GM21447 (cell line): ENCODE measurements around the gene CIROP.

Experiments
- ATAC-seq: cut with Tn5 transposase; IDR thresholded peaks from one replicate; pipeline ENCODE4 v1.9.1; 2021; ENCODE audit not compliant: unreplicated experiment

The CIROP gene

DNA sequence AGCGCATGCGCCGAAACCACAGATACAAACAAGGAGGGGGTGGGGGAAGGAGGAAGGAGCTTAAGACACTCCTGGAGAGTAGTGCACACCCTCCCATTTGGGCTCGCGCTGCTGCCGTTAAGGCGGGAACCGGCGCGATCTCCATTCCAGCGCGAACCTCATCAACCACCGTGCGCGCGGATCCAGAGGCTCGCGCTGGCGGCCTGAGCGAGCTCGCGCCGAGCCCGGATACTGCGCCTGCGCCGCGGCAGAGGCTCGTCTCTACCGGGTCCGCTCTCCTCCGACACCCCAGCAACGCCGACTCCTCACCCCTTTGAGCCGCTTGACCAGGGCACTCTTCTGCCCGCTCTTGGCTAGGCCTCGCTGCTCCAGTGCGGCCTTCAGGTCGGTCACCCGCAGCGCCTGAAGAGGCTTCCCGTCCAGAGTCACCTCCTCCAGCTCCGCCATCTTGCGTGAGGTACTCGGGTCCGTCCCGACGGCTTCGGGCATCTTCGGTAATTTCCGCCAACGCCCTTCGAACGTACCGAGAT is 10.1 kb downstream of the CIROP start, which contains the start of gene ACIN1:
Gene ACIN1, minus strand, starts transcription at position 471 of the 530 bp plus-strand sequence. Its CDS starts 24 bp downstream, at position 447.
- ATAC-seq, result peak; percentile 35

DNA sequence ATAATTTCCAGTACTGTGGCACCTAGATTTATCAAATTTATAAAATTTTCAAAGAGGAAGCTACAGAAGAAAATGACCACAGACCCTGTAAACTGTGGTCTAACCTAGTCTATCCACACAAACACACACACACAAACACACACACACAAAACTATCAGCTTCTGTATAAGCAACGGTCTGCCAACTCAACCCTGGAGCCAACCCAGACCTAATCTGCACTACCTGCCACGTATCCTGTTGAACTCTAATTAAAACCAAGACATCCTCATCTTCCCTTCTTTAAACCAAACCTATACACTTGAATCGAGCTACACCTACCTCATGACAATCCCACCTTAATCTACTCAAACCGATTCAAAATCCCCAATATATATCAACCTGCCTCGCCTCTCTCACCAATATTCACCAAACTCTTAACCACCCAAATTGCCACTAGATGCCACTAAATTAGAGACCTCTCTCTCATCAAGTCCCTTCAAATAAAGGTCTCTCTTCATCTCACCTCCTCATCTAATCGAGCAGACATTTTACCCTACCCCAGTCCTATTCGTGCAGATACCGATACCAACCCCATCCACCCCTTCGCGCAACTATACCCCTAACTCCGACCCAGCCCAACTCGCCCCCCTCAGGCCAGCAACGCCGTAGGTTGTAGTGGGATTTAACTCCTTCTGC is 10.7 kb downstream of the CIROP start:
- ATAC-seq, result no peak

DNA sequence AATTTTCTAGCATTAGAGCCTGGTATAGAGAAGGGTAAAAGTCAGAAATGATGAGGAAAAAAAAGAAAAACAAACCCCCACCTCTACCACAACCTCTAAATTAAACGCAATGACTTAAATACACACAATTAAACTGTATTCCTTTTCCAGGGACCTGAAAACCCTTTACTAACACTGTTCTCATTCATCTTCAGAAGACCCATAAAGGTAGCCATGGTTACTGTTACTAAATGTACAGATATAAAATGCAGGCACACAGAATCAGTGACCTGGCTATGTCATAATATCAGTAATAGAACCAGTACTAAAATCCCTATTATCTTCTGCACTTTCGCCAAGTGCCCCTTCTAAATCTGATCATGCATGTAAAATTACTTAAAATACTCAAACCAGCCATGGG is 11.3 kb downstream of the CIROP start:
- ATAC-seq, result no peak

DNA sequence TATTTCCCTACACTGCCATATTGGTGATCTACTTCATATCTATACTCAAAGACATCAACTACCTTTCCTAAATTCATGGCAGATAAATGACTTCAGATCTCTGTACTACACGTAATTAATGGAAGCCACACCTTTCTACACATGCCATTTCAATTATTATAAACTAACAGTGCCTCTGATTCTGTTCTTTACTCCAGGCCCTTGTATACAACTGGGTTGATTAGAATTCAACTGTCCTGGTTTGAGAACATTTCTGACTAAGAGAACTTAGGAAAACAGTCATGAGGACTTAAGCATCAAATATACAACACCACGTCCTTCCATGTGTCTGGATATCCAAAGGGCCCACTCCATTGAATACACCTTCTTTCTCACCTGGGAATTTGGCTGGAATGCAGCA is 11.7 kb downstream of the CIROP start:
- no peak for ATAC-seq

DNA sequence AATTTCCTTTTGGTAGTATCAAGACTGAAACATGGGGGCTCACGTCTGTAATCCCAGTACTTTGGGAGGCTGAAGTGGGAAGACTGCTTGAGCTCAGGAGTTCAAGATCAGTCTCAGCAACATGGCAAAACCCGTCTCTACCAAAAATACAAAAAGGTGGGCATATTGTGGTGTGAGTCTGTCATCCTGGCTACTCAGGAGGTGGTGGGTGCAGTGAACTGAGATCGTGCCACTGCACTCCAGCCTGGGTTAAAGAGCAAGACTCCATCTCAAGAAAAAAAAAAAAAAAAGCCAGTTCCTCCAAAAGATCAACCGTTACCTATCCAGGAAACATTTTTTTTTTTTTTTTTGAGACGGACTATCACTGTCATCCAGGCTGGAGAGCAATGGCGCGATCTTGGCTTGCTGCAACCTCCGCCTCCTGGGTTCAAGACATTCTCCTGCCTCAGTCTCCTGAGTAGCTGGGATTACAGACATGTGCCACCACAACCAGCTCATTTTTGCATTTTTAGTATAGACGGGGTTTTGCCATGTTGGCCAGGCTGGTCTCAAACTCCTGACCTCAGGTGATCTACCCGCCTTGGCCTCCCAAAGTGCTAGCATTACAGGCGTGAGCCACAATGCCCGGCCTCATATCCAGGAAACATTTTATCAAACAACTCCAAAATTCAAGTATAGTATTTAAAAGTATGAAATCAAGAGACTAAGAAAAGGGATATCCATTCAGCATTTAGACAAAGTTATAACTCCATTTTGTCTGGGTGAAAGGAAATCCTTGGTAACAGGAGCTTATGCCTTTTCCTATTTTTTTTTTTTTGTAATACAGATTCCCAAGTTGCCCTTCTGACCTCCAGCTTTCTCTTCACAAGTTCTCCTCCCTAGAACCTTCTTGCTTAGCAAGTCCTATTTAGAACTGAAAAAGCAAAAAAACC is 13.2 kb downstream of the CIROP start:
- no peak for ATAC-seq

DNA sequence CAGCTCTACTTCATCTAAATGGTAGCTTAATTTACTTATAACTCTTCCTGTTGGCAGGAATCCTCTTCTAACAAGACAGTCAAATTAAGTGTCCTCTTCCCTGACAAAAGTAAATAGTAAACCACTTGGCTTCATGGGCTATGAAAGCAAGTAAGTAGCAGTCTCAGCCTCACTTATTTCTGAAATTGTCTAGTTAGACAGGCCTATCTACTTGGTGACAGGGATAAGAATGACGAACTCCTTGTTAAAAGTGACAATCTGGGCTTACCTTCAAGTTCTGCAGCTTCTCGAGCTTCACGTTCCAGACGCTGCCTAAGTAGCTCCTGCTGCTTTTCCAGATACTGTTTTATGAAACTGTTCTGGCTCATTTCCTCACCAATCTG is 14.5 kb downstream of the CIROP start:
- no peak for ATAC-seq

DNA sequence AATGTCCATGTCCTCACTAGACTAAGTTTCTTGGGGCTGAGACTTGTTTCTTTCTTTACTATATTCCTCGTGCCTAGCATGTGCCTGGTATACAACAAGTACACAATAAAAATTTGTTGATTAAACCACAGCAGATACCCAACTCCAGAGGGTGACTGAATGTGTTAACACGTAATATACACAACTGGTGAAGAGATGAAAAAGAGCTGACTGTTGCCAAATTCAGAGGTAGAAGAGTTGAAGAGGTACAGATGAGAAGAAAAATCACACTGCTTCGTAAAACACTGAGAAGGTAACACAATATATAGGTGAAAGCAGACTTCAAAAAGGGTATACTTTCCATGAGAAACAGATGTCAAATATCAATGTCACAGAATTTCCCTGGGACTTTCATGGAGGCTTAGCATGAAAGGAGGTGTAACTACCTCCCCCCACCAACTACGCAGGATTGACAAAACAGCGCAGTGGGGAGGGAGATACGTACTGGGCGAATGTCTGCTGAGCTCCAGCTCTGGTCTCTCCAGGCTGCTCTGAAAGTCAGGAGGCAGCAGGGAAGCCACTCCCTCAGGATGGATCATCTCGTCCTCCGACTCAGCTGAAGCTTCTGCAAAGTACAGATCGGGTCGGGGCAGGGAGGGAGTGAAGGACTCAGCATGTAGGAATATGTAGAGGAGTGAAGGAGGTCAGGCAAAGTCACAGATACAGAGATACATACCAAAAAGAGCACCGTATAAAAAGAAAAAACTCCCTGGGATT is 15.1 kb downstream of the CIROP start:
- no peak for ATAC-seq

DNA sequence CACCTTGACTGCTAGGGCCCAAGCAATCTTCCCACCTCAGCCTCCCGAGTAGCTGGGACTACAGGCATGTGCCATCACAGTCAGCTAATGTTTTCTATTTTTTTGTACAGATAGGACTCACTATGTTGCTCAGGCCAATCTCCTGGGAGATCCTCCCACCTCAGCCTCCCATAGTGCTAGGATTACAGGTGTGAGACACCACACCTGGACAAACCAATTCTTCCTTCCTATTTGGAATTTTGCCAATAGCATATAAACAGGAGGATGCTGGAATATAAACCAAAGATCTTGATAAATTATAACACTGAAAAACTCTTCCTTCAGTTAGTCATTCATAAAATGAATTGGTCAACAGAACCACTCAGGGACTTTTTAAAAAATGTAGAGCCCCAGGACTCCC is 18.2 kb downstream of the CIROP start:
- no peak for ATAC-seq

DNA sequence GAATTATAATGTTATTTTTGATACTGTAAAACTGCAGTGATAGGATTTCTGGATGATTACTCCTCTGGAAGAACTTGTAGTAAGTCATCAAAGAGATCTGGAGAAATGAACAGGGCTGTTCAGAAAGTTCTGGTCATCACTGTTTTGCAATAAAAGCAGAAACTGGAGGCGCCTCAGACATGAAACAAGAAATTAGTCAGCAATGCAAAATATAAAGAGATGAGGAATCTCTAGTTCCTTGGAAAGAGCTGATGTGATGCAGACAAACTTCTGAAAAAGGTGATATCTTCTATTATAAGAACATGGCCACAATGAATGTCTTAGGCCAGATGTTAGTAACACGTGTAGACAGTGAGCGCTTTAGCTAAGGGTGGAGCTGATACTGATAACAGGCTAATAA is 19.3 kb downstream of the CIROP start:
- ATAC-seq, result no peak

DNA sequence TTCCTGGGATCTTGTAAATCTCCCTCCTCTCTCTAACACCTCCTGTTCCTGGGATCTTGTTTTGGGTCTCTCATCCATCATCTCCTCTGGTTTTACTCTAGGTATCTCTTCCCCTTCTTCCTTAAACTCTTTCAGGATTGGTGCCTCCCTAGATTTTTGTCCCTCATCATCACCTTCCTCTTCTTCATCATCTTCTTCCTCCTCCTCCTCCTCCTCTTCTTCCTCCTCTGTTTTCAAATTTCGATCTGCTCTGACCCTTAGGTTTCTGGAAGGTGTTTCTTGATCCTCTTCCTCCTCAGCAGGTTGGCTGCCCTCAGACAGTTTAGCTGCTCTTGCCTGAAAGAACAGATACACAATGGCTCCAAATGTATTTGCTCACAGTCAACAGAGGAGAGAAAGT is 24.3 kb downstream of the CIROP start:
- ATAC-seq, result no peak

DNA sequence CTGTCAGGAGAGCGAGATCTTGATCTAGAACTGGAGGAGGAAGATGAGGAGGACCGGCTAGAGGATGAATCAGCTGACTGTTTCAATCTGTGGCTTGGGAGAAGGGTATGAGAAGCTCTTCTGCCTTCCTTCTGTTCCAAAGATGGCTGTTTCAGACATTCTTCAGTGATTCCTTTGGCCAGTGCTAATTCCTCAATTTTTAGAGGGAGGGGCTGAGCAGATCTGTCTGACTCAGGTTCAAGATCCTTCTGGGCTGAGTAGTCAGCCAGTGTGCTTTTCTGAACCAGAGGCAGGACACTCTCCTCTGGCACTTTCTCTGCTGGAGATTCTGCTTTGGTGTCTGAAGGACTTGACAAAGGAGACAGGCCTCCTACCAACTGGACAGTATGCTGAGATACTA is 25.1 kb downstream of the CIROP start:
- ATAC-seq, result no peak

DNA sequence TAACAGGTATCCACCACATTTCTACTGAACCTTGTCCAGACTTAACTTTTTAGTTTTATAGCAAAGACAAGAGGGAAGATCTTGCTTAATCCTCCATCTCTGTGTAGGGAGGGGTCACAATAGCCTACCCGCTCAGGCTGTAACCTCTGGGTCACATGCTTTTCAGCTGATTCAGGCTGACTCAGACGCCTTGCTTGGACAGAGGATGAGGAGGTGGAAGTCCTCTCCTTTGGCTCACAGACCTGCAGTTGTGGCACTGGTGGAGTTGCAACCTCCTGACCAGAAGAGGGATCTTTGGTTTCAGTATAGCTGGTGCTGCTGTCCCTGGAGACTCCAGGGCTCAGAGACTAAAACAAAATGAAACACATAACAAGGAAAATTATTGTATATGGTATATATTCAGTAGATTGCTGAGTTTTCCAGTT is 26.1 kb downstream of the CIROP start:
- ATAC-seq, result no peak

DNA sequence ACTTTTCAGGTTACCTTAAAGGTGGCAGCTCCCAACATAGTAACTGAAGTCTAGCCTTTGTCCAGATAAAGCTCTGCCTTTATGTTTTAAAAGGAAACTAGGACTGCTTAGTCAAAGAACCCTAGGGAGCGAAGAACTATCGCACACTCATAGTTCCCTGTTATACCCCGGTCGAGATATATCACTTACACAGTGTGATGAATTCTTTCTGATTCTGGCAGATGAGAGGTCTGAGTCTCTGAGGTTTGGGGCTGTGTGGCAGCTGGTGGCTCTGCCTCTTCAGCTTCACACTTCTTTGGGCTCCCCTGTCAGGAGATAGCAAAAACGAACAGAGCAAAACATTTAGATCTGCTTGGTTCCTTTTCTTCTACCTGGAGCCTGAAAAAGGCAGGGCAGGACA is 26.8 kb downstream of the CIROP start:
- no peak for ATAC-seq

DNA sequence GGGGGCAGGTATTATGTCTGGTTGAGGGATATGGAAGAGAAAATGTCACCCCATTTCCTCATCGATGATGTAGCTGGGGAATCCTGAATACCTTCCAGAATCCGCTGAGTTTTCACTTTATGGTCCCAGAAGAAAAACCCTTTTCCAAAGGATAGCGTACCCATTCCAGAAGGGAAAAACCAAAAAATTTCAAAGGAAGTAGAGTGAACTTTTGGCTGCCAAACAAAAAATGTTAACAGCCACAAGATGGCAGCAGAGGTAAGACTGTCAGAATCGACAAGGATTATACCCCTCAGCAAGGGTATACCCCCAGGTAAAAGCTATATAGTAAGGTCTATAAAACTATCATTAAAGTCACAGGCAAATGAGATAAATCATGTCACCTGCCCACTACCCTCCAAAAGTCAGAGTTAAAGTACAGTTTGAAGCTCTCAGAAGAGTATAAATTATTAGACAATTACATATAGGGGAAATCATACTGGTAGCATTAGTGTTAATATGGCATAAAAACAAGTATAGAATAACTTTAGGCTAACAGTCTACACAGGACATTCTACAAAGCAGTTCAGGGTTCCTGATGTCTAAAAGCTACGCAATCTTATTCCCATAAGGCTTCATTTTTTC is 27.9 kb downstream of the CIROP start:
- no peak for ATAC-seq

DNA sequence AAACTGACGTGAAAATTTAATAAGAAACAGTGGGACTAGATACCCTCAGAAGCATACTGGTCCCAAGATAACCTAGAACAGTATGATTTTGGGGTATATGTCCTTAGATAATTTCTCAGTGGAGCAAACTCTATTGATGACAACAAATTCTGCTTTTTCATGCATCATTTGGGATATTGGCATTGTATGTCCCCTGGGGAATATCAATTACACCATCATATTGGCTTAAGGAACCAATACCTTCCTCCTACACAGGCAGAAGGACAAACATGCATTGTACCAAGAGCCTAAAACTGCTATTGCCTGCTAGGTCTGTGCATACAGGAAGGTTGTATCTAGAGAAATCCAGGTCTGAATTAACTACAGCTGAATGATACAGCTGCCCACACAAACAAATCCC is 29.9 kb downstream of the CIROP start:
- no peak for ATAC-seq

DNA sequence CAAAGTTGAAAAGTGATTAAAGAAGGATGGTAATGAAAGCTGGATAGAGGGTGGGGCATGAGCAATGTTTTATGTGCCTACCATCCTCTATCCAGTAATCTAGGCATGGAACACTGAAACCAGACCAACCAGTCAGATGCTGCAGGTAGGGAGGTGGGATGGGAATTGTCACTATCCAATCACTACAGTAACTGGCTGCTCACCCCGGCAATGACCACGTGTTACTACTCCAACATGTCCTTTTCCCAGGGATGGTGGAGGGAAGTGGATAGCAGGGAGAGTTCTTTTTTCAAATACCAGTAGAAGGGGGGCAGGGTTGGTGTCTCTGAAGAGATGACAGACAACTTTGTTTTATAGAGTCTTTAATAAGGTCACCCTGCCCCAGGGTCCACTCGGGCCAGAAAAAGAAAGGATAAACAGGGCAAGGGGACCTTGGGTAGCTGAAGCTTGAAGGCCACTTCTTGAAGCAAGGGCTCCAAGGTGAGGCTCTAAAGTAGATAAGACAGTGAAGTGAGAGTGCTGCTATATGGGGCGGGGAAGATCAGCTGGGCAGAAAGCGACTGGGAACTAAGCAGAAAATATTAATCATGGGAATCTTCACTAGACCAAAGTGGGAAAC is 32.8 kb downstream of the CIROP start:
- ATAC-seq, result no peak

DNA sequence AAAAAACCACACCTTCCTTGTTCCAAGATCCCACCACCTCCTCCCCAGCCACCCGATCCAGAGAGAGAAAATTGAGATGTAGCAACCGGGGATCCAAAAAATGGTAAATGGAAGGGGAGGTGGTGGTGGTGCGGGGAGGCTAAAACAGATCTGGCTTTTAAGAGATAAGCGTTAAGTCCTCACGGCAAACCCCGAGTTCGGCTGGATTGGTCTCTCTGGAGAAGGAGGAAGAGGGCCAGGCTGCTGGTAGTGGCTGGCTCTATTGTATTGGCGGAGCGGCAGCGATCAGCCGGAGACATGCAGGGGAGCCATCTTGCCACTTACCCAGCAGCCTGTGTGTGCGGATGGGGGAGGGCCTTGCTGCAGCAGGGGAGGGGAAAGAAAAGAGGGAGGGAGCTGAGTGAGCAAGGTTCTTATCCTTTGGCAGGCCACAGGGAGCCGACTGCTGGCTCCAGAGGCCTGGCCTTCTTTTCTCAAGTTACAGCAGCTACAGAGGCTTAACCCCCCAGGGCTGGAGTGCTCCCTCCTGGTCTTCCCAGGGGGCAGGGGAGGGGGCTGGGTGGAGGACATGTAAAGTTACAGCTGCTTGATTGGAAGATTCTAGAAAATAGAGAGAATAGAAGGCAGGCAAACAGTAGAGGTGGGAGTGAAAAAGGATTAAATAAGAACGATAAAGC is 33.4 kb downstream of the CIROP start:
- ATAC-seq, result peak; percentile 84

DNA sequence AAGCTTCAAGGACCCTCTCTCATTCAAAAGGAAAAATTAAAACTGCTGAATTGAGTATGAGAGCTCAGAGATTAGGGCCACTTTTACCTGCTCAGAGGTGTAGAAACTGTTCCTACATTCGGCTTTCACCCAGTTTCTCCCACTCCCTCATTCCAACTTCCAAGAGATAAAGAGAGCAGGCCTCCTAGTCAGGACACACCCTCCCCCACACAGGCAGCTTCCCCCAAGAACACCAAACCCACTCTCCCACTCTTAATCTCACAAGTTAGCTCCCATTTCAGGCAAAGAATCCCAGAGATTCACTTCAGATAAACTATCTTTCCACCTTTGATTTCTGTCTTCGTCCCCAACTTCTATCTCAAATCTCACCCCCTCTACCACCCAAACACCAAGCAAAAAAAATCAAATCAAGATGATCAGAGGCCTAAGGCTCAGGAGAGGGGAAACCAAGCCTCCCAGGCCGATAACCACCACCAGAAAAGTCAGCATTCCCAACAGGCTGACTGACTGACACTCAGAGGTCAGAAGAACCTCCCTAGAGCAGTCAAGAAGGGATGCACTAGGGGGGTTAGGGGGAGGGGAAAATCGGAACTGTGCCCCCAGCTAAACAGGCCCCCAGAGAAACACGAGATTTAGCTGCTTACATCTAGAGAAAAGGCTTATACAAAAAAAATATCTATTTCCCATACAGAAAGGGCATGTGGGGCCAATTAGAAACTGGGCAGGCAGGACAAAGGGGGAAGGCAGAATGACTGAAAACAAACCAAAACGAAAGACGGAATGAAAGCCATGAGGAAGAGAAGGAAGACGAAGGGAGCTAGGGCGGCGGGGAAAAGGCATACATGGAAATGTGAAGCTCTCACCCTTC is 34.3 kb downstream of the CIROP start:
- no peak for ATAC-seq

DNA sequence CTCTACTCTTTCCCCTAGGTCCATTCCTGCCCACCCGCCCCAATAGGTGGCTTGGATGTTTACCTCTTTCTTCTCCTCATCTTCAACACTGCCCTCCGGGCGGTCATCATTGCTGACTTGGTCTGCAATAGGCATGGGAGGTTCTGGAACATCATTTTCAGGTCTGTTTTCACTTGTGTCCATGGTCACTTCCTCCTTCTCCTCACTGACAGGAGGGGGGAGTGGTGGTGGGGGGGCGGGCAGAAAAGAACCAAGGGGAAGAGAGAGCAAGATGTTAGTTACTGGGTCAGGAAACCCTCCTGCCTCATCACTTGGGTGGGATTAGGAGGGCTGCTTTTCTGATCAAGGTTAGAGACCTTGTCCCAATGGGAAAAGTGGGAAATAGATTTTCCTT is 35.4 kb downstream of the CIROP start:
- ATAC-seq, result no peak
